Prostate gland (tissue), 2 donors: ENCODE measurements around the gene GNMT.

Source experiments
- POLR2A ChIP-seq: fragments of 450-650 bp; IDR thresholded peaks from one replicate; pipeline ENCODE4 v1.6.1; 2016; ENCODE audit warnings: antibody characterized with exemption, mild to moderate bottlenecking
- POLR2AphosphoS5 ChIP-seq: sonication (generic); formaldehyde crosslinking; IDR thresholded peaks from one replicate; pipeline ENCODE4 v1.6.1; 2017; ENCODE audit warnings: antibody characterized with exemption
- TF ChIP-seq, protein P1 (sequence below), 4 experiments: fragments of 200-600 bp in 2 of 4; fragments of 450-650 bp in 2 of 4; sonication (generic) in 2 of 4; IDR thresholded peaks; 1 replicate in 3 of 4; 2 replicates in 1 of 4; pipeline ENCODE4 v1.5.1; 2016 to 2019; ENCODE audit warnings: antibody characterized with exemption in 4 of 4, mild to moderate bottlenecking in 2 of 4, moderate library complexity in 2 of 4

DNA sequence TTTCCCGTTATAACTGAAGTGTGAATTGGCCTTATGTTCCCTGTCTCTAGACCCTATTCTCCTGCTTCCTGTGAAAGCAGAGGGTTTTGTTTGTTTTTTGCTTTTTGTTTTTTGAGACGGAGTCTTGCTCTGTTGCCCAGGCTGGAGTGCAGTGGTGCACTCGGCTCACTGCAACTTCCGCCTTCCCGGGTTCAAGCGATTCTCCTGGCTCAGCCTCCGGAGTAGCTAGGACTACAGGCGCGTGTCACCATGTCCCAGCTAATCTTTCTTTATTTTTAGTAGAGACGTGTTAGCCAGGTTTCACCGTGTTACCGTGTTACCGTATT lies 674 bp upstream of the GNMT start:
- TF ChIP-seq, protein P1, sequence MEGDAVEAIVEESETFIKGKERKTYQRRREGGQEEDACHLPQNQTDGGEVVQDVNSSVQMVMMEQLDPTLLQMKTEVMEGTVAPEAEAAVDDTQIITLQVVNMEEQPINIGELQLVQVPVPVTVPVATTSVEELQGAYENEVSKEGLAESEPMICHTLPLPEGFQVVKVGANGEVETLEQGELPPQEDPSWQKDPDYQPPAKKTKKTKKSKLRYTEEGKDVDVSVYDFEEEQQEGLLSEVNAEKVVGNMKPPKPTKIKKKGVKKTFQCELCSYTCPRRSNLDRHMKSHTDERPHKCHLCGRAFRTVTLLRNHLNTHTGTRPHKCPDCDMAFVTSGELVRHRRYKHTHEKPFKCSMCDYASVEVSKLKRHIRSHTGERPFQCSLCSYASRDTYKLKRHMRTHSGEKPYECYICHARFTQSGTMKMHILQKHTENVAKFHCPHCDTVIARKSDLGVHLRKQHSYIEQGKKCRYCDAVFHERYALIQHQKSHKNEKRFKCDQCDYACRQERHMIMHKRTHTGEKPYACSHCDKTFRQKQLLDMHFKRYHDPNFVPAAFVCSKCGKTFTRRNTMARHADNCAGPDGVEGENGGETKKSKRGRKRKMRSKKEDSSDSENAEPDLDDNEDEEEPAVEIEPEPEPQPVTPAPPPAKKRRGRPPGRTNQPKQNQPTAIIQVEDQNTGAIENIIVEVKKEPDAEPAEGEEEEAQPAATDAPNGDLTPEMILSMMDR (IDR thresholded peaks at IDR 0.05): no peak
- TF ChIP-seq POLR2A: no peak
- TF ChIP-seq POLR2AphosphoS5: no peak
